Liver (tissue), 9 donors: ENCODE results near the gene PCED1B. TPM values are rescaled to one million over a fixed set of nuclear protein-coding genes. Genes with fewer than 3 reads are reported as not detected.

Experiments
- DNase-seq: peaks from one replicate; pipeline ENCODE4 v3.0.0-alpha.2; 2017; ENCODE audit warnings: low spot score
- H3K27ac ChIP-seq, 2 donors: one replicate each; pipeline ENCODE4 v1.7.0; 2013; ENCODE audit warnings: inconsistent platforms in 2 of 2, low read length in 2 of 2, control low read depth in 1 of 2, low read depth in 1 of 2, mild to moderate bottlenecking in 1 of 2
- H3K27me3 ChIP-seq, 4 donors: one replicate each; pipeline versions ENCODE4 v1.6.1 to v1.7.0; 2013; ENCODE audit warnings: low read length in 3 of 4, inconsistent platforms in 1 of 4, mild to moderate bottlenecking in 1 of 4, moderate library complexity in 1 of 4; ENCODE audit not compliant: control insufficient read depth in 4 of 4, insufficient read depth in 4 of 4
- H3K36me3 ChIP-seq, 4 donors: one replicate each; pipeline versions ENCODE4 v1.6.1 to v1.7.0; 2013; ENCODE audit warnings: low read length in 3 of 4, mild to moderate bottlenecking in 3 of 4, low read depth in 1 of 4, moderate library complexity in 1 of 4; ENCODE audit not compliant: control insufficient read depth in 4 of 4, insufficient read depth in 3 of 4
- H3K4me1 ChIP-seq, 4 donors: one replicate each; pipeline versions ENCODE4 v1.6.1 to v1.7.0; 2013; ENCODE audit warnings: low read length in 3 of 4, mild to moderate bottlenecking in 3 of 4, moderate library complexity in 1 of 4; ENCODE audit not compliant: control insufficient read depth in 4 of 4, insufficient read depth in 4 of 4
- H3K4me3 ChIP-seq, 3 donors: one replicate each; pipeline versions ENCODE4 v1.6.1 to v1.7.0; 2013; ENCODE audit warnings: low read length in 3 of 3, control low read depth in 1 of 3, low read depth in 1 of 3, mild to moderate bottlenecking in 1 of 3
- H3K9ac ChIP-seq, 2 donors: one replicate each; pipeline ENCODE4 v1.7.0; 2013; ENCODE audit warnings: low read length in 2 of 2, mild to moderate bottlenecking in 2 of 2, moderate library complexity in 2 of 2, control low read depth in 1 of 2, low read depth in 1 of 2
- H3K9me3 ChIP-seq, 4 donors: one replicate each; pipeline versions ENCODE4 v1.6.1 to v1.7.0; 2013; ENCODE audit warnings: low read length in 3 of 4; ENCODE audit not compliant: control insufficient read depth in 4 of 4
- ATF3 ChIP-seq: IDR thresholded peaks from 2 replicates; pipeline ENCODE4 v1.6.1; 2016; ENCODE audit warnings: antibody characterized with exemption
- CTCF ChIP-seq: fragments of 150-350 bp; IDR thresholded peaks from 2 replicates; pipeline ENCODE4 v1.5.1; 2017; ENCODE audit warnings: improper control_type of control experiment, low read depth, low read length; ENCODE audit not compliant: missing input control
- EGR1 ChIP-seq, 2 donors: IDR thresholded peaks; 2 replicates each; pipeline ENCODE4 v1.6.1; 2016 to 2018; ENCODE audit warnings: antibody characterized with exemption in 2 of 2, low read depth in 2 of 2
- FOXA1 ChIP-seq: IDR thresholded peaks from 2 replicates; pipeline ENCODE4 v1.6.1; 2016; ENCODE audit warnings: antibody characterized with exemption
- FOXA2 ChIP-seq: IDR thresholded peaks from 2 replicates; pipeline ENCODE4 v1.6.1; 2016; ENCODE audit warnings: antibody characterized with exemption
- GABPA ChIP-seq, 2 donors: IDR thresholded peaks in 1 of 2; conservative IDR thresholded peaks in 1 of 2; 2 replicates each; pipeline ENCODE4 v1.6.1; 2016; ENCODE audit warnings: antibody characterized with exemption in 2 of 2, mild to moderate bottlenecking in 1 of 2, moderate library complexity in 1 of 2
- HNF4A ChIP-seq, 2 donors: conservative IDR thresholded peaks; 2 replicates each; pipeline ENCODE4 v1.6.1; 2016; ENCODE audit warnings: antibody characterized with exemption in 2 of 2, mild to moderate bottlenecking in 2 of 2
- HNF4G ChIP-seq: IDR thresholded peaks from 2 replicates; pipeline ENCODE4 v1.6.1; 2016; ENCODE audit warnings: antibody characterized with exemption
- JUND ChIP-seq, 2 donors: IDR thresholded peaks; 2 replicates each; pipeline ENCODE4 v1.6.1; 2016; ENCODE audit warnings: antibody characterized with exemption in 2 of 2
- MAX ChIP-seq: IDR thresholded peaks from 2 replicates; pipeline ENCODE4 v1.6.1; 2016; ENCODE audit warnings: antibody characterized with exemption
- NR2F2 ChIP-seq: IDR thresholded peaks from 2 replicates; pipeline ENCODE4 v1.6.1; 2016; ENCODE audit warnings: antibody characterized with exemption
- RAD21 ChIP-seq, 2 donors: IDR thresholded peaks; 2 replicates each; pipeline ENCODE4 v1.6.1; 2016; ENCODE audit warnings: antibody characterized with exemption in 2 of 2, mild to moderate bottlenecking in 2 of 2
- REST ChIP-seq: IDR thresholded peaks from 2 replicates; pipeline ENCODE4 v1.6.1; 2016; ENCODE audit warnings: antibody characterized with exemption, mild to moderate bottlenecking
- RXRA ChIP-seq, 2 donors: IDR thresholded peaks; 2 replicates each; pipeline ENCODE4 v1.6.1; 2017 to 2018; ENCODE audit warnings: antibody characterized with exemption in 2 of 2, mild to moderate bottlenecking in 1 of 2
- SP1 ChIP-seq: IDR thresholded peaks from 2 replicates; pipeline ENCODE4 v1.6.1; 2018; ENCODE audit warnings: antibody characterized with exemption, mild to moderate bottlenecking
- TAF1 ChIP-seq: conservative IDR thresholded peaks from 2 replicates; pipeline ENCODE4 v1.6.1; 2016; ENCODE audit warnings: antibody characterized with exemption, mild to moderate bottlenecking
- YY1 ChIP-seq: IDR thresholded peaks from 2 replicates; pipeline ENCODE4 v1.6.1; 2016; ENCODE audit warnings: antibody characterized with exemption, mild to moderate bottlenecking
- ZBTB33 ChIP-seq: IDR thresholded peaks from 2 replicates; pipeline ENCODE4 v1.6.1; 2016; ENCODE audit warnings: antibody characterized with exemption
- WGBS: extraction: QIAGEN DNeasy Blood & Tissue Kit; methylation state at CpG from one replicate; pipeline ENCODE4 v1.1.7; 2013; 5-methylcytosine and 5-hydroxymethylcytosine counted together
- polyA plus RNA-seq, 2 donors: library from polyadenylated mRNA; stranded (reverse) in 1 of 2; unstranded in 1 of 2; fragments of 200-250 nt in 1 of 2; fragments of >200 nt in 1 of 2; fragmentation: Nextera tagmentation in 1 of 2; extraction: Ambion mirVana in 1 of 2; gene quantifications; one replicate each; pipeline versions ENCODE4 v1.2.1 to v1.2.3, GENCODE V29; 2013 to 2015
- total RNA-seq, 2 donors: library from RNA; depleted of rRNA; stranded (reverse); fragments of >200 nt; gene quantifications; one replicate each; pipeline ENCODE4 v1.2.3, GENCODE V29; 2014
- donor health status: healthy.
- donor health status: healthy.
- donor health status: healthy.
- donor health status: healthy.
- donor health status: healthy.

PCED1B gene
- total and polyA plus RNA-seq, 4 donors: 0.51 to 1.8 (median 1.1) TPM

GRCh38 chr12:47039079-47039478 is 40.3 kb upstream of the PCED1B start:
- Histone ChIP-seq H3K4me1 (peaks cover 0 to 4% (median 1%) of the 10 kb centered on the region in 4 donors), H3K27me3 (no peaks in the 10 kb centered on the region), H3K27ac (no peak overlapping the region), H3K36me3 (no peaks in the 10 kb centered on the region), H3K9ac (no peak overlapping the region), H3K4me3 (no peak overlapping the region), H3K9me3 (no peaks in the 10 kb centered on the region)
- no peak for TF ChIP-seq EGR1 (IDR thresholded peaks at IDR 0.05; ENCODE audit: low read depth in 2 of 2)
- TF ChIP-seq RAD21 (IDR thresholded peaks at IDR 0.05): no peak
- TF ChIP-seq ZBTB33: no peak
- no peak for TF ChIP-seq TAF1
- TF ChIP-seq JUND (IDR thresholded peaks at IDR 0.05): no peak
- TF ChIP-seq RXRA (IDR thresholded peaks at IDR 0.05): no peak
- no peak for TF ChIP-seq CTCF
- 90% methylated on average over 2 of the region's 2 CpGs for WGBS
- DNase-seq: no peak

- no peaks in the 10 kb centered on the region for H3K36me3 ChIP-seq
- no peak overlapping the region for H3K9ac ChIP-seq
- TF ChIP-seq CTCF (no peak), SP1 (no peak), ZBTB33 (no peak), YY1 (no peak), MAX (no peak), FOXA1 (no peak), NR2F2 (no peak), RXRA (IDR thresholded peaks at IDR 0.05) (no peak), JUND (IDR thresholded peaks at IDR 0.05) (no peak), EGR1 (IDR thresholded peaks at IDR 0.05; ENCODE audit: low read depth in 2 of 2) (no peak), ATF3 (no peak), REST (no peak), HNF4A (conservative IDR thresholded peaks at IDR 0.05) (no peak), HNF4G (no peak), RAD21 (IDR thresholded peaks at IDR 0.05) (no peak), TAF1 (no peak), GABPA (IDR thresholded peaks at IDR 0.05 in 1 of 2, conservative IDR thresholded peaks at IDR 0.05 in 1 of 2) (no peak), FOXA2 (no peak)
- no peak for DNase-seq
- H3K9me3 ChIP-seq: no peaks in the 10 kb centered on the region
- H3K4me1 ChIP-seq: peaks cover 0 to 4% (median 1%) of the 10 kb centered on the region in 4 donors
- no peak overlapping the region for H3K4me3 ChIP-seq
- H3K27ac ChIP-seq: no peak overlapping the region
- 91% methylated on average over 1 of the region's 1 CpG for WGBS
- no peaks in the 10 kb centered on the region for H3K27me3 ChIP-seq
Measured at GRCh38 chr12:47039756-47040155, 39.7 kb upstream of the PCED1B start.
